DMS114 treated with DMSO at 0.1 percent for 48 hours (cell line): Measurements from ENCODE around the gene NRAP.

Experiments used
- DNase-seq: peaks from one replicate; lab custom pipeline; 2025; ENCODE audit not compliant: unreplicated experiment; lab: John Stamatoyannopoulos, UW

NRAP gene

GRCh38 chr10:113566888-113567287, 97.0 kb downstream of the NRAP start:
- DNase-seq, result no peak

DNA sequence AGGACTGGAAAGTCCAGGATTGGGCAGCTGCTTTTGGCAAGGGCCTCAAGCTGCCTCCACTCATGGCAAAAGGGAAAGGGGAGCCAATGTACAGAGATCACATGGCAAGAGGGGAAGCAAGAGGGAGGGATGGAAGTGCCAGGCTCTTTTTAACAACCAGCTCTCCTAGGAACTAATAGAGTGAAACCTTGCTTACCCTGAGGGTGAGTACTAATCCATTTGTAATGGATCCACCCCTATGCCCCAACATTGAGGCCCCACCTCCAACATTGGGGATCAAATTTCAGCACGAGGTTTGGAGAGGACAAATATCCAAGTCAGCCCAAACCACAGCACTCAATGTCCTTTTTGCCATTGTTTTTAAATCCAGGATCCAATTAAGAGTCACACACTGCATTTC, 98.5 kb downstream of the NRAP start:
- no peak for DNase-seq

GRCh38 chr10:113563306-113564088, 100.3 kb downstream of the NRAP start:
- peak; percentile 77 for DNase-seq

- no peak for DNase-seq
Observed at GRCh38 chr10:113562704-113563103, 101.1 kb downstream of the NRAP start.

GRCh38 chr10:113562069-113562468, 101.8 kb downstream of the NRAP start:
- DNase-seq, result no peak

DNA sequence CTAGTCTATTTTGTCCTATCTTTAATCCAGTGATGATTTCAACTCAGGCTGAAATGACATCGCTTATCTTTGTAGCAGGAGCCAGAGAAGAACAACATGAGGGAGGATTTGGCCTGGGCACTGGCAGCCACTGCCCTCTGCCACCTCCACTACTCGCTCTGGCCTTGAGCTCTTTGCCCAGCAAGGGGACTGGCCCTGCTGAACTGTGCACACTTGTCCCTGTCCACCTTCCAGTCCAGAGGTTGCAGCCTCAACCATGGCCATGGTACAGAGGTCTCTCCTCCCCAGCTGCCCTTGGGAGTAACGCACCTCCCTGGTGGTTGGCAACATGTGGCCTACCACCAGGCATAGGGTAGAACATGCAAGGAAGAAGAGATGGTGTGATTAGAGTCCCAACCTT, 102.6 kb downstream of the NRAP start:
- DNase-seq, result no peak

GRCh38 chr10:113560071-113560470, 103.8 kb downstream of the NRAP start:
- no peak for DNase-seq

DNA sequence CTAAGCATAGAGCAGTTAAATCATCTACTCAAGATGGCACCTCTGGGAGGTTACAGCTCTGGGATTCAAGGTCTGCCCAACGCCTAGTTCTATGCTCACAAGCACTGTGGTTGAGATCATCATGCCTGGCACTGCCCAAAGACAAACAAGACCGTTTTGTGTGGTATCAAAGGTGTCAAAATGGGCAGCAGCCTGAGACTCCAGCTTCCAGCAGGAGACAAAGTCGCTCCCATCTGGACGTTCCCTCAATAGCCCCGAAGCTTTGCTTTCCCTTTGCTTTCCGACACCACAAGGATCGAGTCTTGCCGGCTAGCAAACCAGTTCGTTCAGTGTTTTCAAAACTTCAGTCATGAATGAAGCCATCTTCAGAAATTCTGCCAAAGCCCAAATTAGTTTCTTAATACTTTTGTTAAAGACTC, 105.9 kb downstream of the NRAP start:
- no peak for DNase-seq

DNA sequence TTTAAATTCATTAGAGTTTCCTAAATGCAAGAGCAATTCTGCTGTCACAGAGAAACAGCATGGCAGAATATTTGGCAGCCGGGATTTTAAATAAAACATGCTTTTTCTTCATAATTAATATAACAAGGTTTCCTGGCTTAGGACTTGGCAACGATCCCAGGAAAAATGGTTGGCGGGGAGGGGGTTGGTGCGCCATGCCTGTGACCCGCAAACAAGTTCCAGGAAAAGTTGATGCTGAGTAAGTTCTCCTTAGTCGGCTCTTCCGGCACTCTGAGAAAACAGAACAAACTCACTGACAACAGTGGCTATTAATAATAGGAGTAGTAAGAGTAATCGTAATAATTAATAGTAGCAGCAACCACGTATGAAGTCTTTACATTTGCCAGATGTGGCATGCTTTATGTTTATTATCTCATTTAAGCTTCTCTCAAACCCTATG, 106.4 kb downstream of the NRAP start:
- no peak for DNase-seq

DNA sequence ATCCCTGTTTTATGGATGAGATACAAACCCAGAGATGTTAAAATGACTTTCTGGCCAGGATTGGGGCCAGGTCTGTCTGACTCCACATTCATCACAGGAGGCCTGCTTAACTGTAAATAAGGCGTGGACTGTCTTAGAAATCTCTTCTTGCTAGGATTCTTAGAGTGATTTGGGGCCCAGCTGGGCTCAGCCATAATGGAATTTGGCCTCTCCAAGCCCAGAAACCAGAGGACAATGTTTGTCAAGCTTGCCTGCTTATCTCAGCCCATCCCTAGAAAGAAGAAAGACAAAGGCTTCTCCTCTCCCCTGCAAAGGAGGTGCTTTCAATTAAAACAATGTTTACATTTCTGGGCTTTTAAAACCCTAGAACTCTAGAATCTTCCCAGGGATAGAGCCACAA, 108.1 kb downstream of the NRAP start:
- DNase-seq, result no peak

- no peak for DNase-seq
Observed at GRCh38 chr10:113555245-113555644, 108.6 kb downstream of the NRAP start.

- DNase-seq, result no peak
Observed at GRCh38 chr10:113554214-113554613, 109.6 kb downstream of the NRAP start.

DNA sequence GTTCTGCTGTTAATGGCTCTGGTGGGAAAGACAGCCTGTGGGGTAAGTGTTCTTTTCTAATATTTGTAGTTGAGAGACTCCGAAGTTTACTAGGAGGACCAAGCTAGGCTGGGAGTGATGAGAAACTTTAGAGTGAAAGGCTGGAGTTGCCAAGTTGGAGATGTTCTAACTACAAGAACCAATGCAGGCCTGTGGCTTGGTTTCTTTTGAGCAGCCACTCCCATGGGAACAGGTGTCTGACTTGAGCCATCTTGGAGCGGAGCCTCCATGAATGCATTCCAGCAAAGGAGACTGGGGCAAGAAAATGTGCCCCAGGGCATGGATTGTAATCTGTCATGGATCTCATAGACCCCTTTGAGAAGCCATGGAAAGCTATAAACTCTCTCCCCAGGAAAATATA, 110.7 kb downstream of the NRAP start:
- no peak for DNase-seq

GRCh38 chr10:113552701-113553100, 111.1 kb downstream of the NRAP start, which contains the start of gene HABP2:
Gene HABP2 (plus strand): TSS chr10:113553053. CDS start chr10:113553122, 69 bp downstream.
- no peak for DNase-seq

DNA sequence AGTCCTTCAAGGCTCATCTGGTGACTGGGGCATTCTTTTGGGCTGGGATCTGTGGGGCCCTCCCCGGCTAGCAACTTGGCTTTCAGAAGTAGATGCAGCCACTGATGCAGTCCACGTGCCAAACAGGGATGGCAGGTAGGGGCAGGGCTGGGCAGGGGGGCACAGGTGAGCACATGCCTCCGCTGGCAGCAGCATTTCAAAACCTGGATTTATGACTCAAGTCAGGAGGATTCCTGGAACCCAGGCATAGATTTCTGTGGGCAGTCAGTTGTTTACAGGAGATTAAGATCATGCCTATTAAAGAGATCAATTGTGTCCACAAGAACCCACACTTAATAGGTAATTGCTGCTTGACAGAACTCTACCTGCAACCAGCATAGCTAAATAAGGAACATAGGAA, 111.8 kb downstream of the NRAP start:
- DNase-seq, result no peak

DNA sequence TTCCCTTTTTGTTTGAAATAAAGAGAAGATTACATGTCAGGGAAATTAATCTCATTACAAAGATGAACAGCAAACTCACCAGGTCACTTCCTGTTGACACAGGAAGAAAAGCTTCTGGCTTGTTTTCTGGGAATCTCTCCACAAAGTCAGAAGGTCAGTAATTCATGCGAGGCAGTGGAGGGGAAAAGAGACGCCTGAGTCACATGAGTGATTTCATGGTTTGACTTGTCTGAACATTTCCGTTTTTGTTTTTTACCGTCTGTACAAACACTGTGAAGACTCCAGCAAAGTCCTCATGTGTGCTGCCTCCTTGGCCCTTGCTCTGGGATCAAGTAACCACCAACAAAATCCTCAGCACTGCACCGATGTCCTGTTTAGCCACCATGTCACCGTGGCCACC, 113.5 kb downstream of the NRAP start:
- no peak for DNase-seq

GRCh38 chr10:113549856-113550255, 114.0 kb downstream of the NRAP start:
- DNase-seq, result no peak

DNA sequence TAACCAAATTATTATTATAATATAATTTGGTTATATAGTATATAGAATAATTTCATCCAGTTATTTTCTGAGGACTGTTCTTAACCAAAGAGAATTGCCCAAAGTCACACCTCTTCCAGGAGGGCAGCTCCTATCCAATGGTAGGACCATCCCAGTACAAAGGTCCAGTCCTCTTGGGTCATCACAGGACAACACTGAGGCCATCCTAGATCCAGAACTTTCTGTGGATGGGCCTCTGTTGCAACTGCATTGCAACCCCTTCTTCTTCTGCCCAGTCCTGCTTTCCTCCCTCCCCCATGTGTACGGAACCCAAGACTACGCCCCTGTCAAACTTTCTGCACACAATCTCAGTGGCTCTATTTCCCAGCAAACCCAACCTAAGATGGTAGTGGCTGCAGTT, 116.4 kb downstream of the NRAP start:
- DNase-seq, result no peak

DNA sequence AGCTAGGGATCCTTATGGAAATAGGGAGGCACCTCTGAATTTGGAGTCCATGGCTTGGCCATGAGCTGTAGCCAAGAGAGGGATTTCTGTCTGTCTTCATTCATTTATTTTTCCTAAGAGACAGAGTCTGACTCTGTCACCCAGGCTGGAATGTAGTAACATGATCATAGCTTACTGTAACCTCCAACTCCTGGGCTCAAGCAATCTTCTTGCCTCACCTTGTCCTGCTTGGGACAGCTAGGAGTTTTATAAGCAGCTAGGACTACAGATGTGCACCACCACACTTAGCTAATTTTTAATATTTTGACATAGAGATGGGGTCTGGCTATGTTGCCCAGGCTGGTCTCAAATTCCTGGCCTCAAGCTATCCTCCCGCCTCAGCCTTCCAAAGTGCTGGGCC, 119.4 kb downstream of the NRAP start:
- no peak for DNase-seq

- no peak for DNase-seq
Observed at GRCh38 chr10:113543107-113543955, 120.5 kb downstream of the NRAP start.

DNA sequence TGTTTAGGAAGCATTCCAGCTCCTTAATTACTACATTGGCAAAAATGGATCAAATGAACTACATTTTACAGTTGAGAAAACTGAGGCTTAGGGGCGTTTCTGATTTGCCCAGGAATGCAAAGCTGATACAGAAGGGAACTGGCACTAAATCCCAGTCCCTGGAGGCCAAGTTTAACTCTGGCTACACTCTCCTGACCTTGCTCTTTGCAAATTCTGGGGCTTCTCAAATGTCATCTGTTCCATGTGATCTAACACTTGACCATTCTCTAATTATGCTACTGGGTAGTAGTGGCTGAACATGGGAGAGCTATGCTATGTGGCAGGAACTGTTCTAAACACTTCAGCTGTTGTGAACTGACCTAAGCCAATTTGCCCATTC, 122.3 kb downstream of the NRAP start:
- DNase-seq, result no peak

GRCh38 chr10:113540845-113541548, 122.8 kb downstream of the NRAP start:
- DNase-seq, result no peak
